Suprapubic skin (tissue), 4 donors: ENCODE results near the gene GFRA4. TPM values are rescaled to one million over a fixed set of nuclear protein-coding genes. Genes with fewer than 3 reads are reported as not detected.
A peak's percentile ranks its signal among the peaks of the same experiment; 100 is the strongest.

ENCODE experiments used
- DNase-seq, 2 donors: peaks; one replicate each; pipeline ENCODE4 v3.0.0-alpha.2; 2019; ENCODE audit warnings: low spot score in 2 of 2
- H3K27ac ChIP-seq: fragments of 200-600 bp; sonication (generic); one replicate; pipeline ENCODE4 v1.5.1; 2019
- H3K27me3 ChIP-seq: fragments of 200-600 bp; sonication (generic); one replicate; pipeline ENCODE4 v1.5.1; 2019
- H3K36me3 ChIP-seq: fragments of 200-600 bp; sonication (generic); one replicate; pipeline ENCODE4 v1.5.1; 2019
- H3K4me1 ChIP-seq: fragments of 200-600 bp; sonication (generic); one replicate; pipeline ENCODE4 v1.5.1; 2019
- H3K4me3 ChIP-seq: fragments of 200-600 bp; sonication (generic); one replicate; pipeline ENCODE4 v1.5.1; 2019; ENCODE audit warnings: mild to moderate bottlenecking
- H3K9me3 ChIP-seq: fragments of 200-600 bp; sonication (generic); one replicate; pipeline ENCODE4 v1.5.1; 2019
- EP300 ChIP-seq: sonication (generic); formaldehyde crosslinking; IDR thresholded peaks from one replicate; pipeline ENCODE4 v1.6.1; 2017; ENCODE audit warnings: antibody characterized with exemption
- POLR2A ChIP-seq, 2 donors: fragments of 450-650 bp; IDR thresholded peaks; one replicate each; pipeline ENCODE4 v1.6.1; 2017; ENCODE audit warnings: antibody characterized with exemption in 2 of 2, mild to moderate bottlenecking in 2 of 2, moderate library complexity in 2 of 2
- POLR2AphosphoS5 ChIP-seq, 3 donors: sonication (generic); formaldehyde crosslinking; IDR thresholded peaks; one replicate each; pipeline ENCODE4 v1.6.1; 2017; ENCODE audit warnings: antibody characterized with exemption in 3 of 3
- WGBS: methylation state at CpG from one replicate; pipeline ENCODE4 v1.1.5; 2018; 5-methylcytosine and 5-hydroxymethylcytosine counted together
- total RNA-seq, 4 donors: library from RNA; depleted of rRNA; stranded (reverse); fragments of >200 nt; gene quantifications; one replicate each; pipeline ENCODE4 v1.1.0, GENCODE V29; 2016
- TF ChIP-seq, protein P1 (sequence below), 2 donors: fragments of 200-600 bp in 1 of 2; fragments of 450-650 bp in 1 of 2; sonication (generic) in 1 of 2; IDR thresholded peaks; one replicate each; pipeline ENCODE4 v1.5.1; 2016 to 2019; ENCODE audit warnings: antibody characterized with exemption in 2 of 2, mild to moderate bottlenecking in 1 of 2, moderate library complexity in 1 of 2

GFRA4 gene
- total RNA-seq, 4 donors from 2014 or later = not detected

DNA sequence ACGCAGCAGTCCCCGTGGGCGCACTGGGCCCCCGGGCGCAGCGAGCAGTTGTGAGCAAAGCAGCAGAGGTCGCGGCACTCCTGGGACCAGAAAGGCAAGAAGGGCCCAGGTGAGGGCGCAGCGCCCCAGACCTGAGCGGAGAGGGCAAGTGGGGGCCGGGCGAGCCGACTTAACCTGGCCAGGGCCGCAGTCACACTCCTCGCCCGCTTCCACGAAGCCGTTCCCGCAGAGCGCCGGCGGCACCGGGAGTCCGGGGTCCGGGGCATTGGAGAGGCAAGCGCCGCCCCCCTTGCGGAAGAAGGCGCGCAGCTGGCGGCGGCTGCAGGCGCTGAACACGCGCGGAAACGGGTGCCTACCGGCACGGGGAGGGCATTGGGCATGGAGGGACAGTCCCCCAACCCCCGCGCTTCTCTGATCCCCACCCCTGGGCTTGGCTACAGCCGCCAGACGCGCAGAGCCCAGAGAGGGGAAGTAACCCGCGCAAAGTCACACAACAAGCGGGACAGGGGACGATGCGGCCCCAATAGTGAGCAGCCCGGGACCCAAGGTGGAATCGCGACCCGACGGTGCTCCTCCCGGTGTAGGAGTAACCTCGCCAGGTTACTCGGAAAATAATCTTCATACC lies 9.5 kb upstream of the GFRA4 start:
- Histone ChIP-seq H3K4me1 (peaks cover 24% of the 10 kb centered on the region), H3K4me3 (peak overlapping the region; percentile 30), H3K9me3 (no peaks in the 10 kb centered on the region), H3K27me3 (peaks cover 59% of the 10 kb centered on the region), H3K36me3 (peaks cover 17% of the 10 kb centered on the region), H3K27ac (no peak overlapping the region)
- TF ChIP-seq, protein P1, sequence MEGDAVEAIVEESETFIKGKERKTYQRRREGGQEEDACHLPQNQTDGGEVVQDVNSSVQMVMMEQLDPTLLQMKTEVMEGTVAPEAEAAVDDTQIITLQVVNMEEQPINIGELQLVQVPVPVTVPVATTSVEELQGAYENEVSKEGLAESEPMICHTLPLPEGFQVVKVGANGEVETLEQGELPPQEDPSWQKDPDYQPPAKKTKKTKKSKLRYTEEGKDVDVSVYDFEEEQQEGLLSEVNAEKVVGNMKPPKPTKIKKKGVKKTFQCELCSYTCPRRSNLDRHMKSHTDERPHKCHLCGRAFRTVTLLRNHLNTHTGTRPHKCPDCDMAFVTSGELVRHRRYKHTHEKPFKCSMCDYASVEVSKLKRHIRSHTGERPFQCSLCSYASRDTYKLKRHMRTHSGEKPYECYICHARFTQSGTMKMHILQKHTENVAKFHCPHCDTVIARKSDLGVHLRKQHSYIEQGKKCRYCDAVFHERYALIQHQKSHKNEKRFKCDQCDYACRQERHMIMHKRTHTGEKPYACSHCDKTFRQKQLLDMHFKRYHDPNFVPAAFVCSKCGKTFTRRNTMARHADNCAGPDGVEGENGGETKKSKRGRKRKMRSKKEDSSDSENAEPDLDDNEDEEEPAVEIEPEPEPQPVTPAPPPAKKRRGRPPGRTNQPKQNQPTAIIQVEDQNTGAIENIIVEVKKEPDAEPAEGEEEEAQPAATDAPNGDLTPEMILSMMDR (IDR thresholded peaks at IDR 0.05) = no peak
- TF ChIP-seq POLR2A (IDR thresholded peaks at IDR 0.05) = no peak
- TF ChIP-seq POLR2AphosphoS5 (IDR thresholded peaks at IDR 0.05) = no peak
- no peak for TF ChIP-seq EP300
- DNase-seq = no peak
- 23% methylated on average over 56 of the region's 58 CpGs for WGBS

DNA sequence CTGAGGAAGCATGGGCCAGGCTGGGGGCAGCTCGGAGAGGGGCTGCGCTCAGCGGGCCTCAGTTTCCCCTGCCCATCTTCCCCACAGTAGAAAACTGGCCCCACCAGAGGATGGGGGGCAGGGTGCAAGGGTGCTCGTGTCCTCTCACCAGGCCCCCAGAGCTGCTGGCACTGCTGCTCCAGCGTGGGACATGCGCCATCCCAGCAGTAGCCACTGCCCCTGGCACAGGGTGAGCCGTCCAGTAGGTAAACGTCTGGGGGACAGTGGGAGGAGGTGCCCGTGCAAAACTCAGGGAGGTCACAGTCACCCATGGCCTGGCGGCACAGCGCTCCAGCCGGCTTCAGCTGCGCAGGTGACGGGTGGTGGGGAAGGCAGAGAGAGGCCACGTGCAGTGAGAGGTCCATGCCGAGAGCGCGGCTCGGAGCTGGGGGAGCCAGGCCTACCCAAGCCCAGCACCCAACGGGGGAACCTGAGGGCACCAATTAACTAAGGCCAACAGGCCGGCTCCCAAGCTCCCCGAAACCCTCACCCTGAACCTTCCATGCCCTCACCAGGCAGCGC lies 8.9 kb upstream of the GFRA4 start:
- 61% methylated on average over 22 of the region's 23 CpGs for WGBS
- Histone ChIP-seq H3K9me3 (no peaks in the 10 kb centered on the region), H3K36me3 (peaks cover 17% of the 10 kb centered on the region), H3K4me1 (peaks cover 18% of the 10 kb centered on the region), H3K4me3 (no peak overlapping the region), H3K27me3 (peaks cover 59% of the 10 kb centered on the region), H3K27ac (no peak overlapping the region)
- no peak for TF ChIP-seq EP300
- no peak for TF ChIP-seq POLR2A (IDR thresholded peaks at IDR 0.05)
- no peak for TF ChIP-seq POLR2AphosphoS5 (IDR thresholded peaks at IDR 0.05)
- TF ChIP-seq, protein P1 (IDR thresholded peaks at IDR 0.05) = no peak
- no peak for DNase-seq

DNA sequence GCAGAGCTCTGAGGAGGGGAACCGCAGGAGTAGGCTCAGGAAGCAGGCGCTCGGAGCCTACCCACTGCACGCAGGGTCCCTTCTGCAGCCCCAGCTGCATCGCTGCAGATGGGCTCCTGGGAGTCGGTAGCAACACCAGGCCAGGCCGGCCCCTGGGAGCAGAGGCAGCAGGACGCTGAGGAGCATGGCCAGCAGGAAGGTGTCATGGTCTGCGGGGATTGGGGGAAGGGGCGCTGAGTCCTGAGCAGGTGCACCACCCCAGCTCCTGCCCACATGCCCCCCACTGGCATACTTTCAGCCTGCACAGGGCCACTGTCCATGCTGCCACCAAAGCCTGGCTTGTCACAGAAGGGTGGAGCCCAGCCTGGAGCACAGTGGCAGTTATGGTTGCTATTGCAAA lies 7.7 kb upstream of the GFRA4 start:
- no peaks in the 10 kb centered on the region for H3K9me3 ChIP-seq
- H3K4me1 ChIP-seq = peaks cover 11% of the 10 kb centered on the region
- peaks cover 57% of the 10 kb centered on the region for H3K27me3 ChIP-seq
- no peak overlapping the region for H3K27ac ChIP-seq
- TF ChIP-seq POLR2AphosphoS5 (IDR thresholded peaks at IDR 0.05) (no peak), POLR2A (IDR thresholded peaks at IDR 0.05) (no peak), EP300 (no peak)
- TF ChIP-seq, protein P1 (IDR thresholded peaks at IDR 0.05) = no peak
- no peak for DNase-seq
- H3K4me3 ChIP-seq = no peak overlapping the region
- WGBS = 100% methylated on average over 2 of the region's 10 CpGs
- H3K36me3 ChIP-seq = peaks cover 17% of the 10 kb centered on the region

DNA sequence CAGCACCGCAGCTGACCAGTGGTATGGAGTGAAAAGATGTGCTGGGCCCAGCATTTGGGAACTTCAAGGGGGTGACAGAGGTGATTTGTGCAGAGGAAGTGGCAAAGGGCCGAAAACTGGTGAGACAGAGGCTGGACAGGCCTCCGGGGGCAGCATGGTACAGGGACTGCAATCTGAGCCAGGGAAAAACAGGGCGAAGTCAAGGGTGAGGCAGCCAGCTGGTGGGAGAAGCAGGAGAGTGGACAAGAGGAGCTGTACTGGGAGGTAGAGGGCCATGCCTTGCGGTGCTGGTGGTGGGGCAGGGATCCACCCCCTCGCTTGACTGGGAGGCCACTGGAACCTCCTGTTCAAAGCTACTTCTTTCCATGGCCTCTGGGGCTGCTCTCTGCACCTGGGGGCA lies 7.3 kb upstream of the GFRA4 start:
- Histone ChIP-seq H3K27ac (no peak overlapping the region), H3K36me3 (peaks cover 17% of the 10 kb centered on the region), H3K4me1 (peaks cover 11% of the 10 kb centered on the region), H3K4me3 (no peak overlapping the region), H3K27me3 (peaks cover 53% of the 10 kb centered on the region), H3K9me3 (no peaks in the 10 kb centered on the region)
- DNase-seq = no peak
- TF ChIP-seq, protein P1 (IDR thresholded peaks at IDR 0.05) = no peak
- TF ChIP-seq POLR2AphosphoS5 (IDR thresholded peaks at IDR 0.05) (no peak), POLR2A (IDR thresholded peaks at IDR 0.05) (no peak), EP300 (no peak)
- 76% methylated on average over 5 of the region's 6 CpGs for WGBS

DNA sequence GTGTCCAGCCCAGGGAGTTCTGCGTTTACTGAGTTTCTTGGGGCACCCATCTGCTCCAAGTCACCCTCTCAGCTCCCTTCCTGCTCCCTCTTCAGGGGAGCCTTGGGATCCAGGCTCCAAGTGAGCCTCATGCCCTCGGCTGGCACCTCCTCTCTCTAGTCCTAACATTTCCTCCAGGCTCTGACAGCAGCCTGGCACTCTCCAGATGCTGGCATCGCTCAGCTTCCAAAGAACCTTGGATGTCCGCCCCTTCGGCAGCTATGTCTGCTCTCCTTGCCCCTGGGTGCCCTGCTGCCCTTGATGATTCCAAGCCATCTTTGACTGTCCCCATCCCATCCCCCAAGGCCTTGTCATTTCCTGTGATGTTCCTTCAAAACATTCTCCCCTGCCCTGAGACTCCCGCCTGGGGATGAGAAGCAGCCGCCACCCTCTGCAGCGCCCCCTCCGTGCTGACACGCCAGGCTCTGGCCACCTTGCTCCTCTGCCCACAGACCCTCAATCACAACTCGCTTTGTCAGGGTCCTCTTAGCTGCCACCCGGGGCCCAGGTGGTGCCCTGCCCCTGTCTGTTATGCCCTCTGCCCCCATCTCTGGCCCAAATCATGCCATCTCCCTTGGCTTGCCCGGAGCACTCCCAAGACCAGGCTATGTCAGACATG lies 6.6 kb upstream of the GFRA4 start:
- H3K4me3 ChIP-seq = no peak overlapping the region
- no peak for DNase-seq
- peaks cover 17% of the 10 kb centered on the region for H3K36me3 ChIP-seq
- H3K27ac ChIP-seq = no peak overlapping the region
- no peaks in the 10 kb centered on the region for H3K9me3 ChIP-seq
- H3K27me3 ChIP-seq = peaks cover 46% of the 10 kb centered on the region
- 81% methylated on average over 13 of the region's 13 CpGs for WGBS
- TF ChIP-seq POLR2A (IDR thresholded peaks at IDR 0.05) = no peak
- TF ChIP-seq POLR2AphosphoS5 (IDR thresholded peaks at IDR 0.05) = no peak
- TF ChIP-seq, protein P1 (IDR thresholded peaks at IDR 0.05) = no peak
- no peak for TF ChIP-seq EP300
- peaks cover 11% of the 10 kb centered on the region for H3K4me1 ChIP-seq
